CD4-positive, CD25-positive, alpha-beta regulatory T cell (primary cell): ENCODE measurements around the gene LIMK2. TPM values are rescaled to one million over a fixed set of nuclear protein-coding genes. Genes with fewer than 3 reads are reported as not detected.
"Not testable (repeated sequence)": the region's sequence is repeated elsewhere in the genome, so short reads cannot be mapped to it uniquely, and the experiment has no call there.

ENCODE experiments used
- ATAC-seq, 2 donors: fragments of 150-1000 bp; cut with Tn5 transposase; one replicate each; pipeline ENCODE4 v1.10.0; 2021; ENCODE audit warnings: low read depth in 2 of 2, moderate number of reproducible peaks in 2 of 2, moderate library complexity in 1 of 2
- DNase-seq, 3 donors: peaks; one replicate each; pipeline versions ENCODE4 v3.0.0 to v3.0.0-alpha.2; 2012 to 2022; ENCODE audit warnings: mixed read lengths in 1 of 3
- H3K27ac ChIP-seq: one replicate; pipeline ENCODE4 v1.7.0; 2013; ENCODE audit warnings: mild to moderate bottlenecking, low read length; ENCODE audit not compliant: insufficient read depth, poor library complexity, severe bottlenecking
- H3K27me3 ChIP-seq: one replicate; pipeline ENCODE4 v1.7.0; 2013; ENCODE audit warnings: low read length; ENCODE audit not compliant: control insufficient read depth, insufficient read depth
- H3K36me3 ChIP-seq: one replicate; pipeline ENCODE4 v1.7.0; 2013; ENCODE audit warnings: mild to moderate bottlenecking, low read length, moderate library complexity; ENCODE audit not compliant: control insufficient read depth, insufficient read depth
- H3K4me1 ChIP-seq: 2 replicates; pipeline ENCODE4 v1.7.0; 2013; ENCODE audit warnings: mild to moderate bottlenecking, low read length; ENCODE audit not compliant: insufficient read depth, control insufficient read depth, poor library complexity, severe bottlenecking
- H3K4me3 ChIP-seq: one replicate; pipeline ENCODE4 v1.7.0; 2013; ENCODE audit warnings: low read depth, mild to moderate bottlenecking, low read length, moderate library complexity
- H3K9me3 ChIP-seq, 2 experiments: 1 replicate in 1 of 2; 2 replicates in 1 of 2; pipeline ENCODE4 v1.7.0; 2013; ENCODE audit warnings: low read length in 2 of 2, mild to moderate bottlenecking in 1 of 2, moderate library complexity in 1 of 2; ENCODE audit not compliant: control insufficient read depth in 2 of 2
- H3K27ac Mint-ChIP-seq, 3 donors: one replicate each; pipeline ENCODE4 v1.8.0; 2020 to 2022; ENCODE audit warnings: mild to moderate bottlenecking in 3 of 3, mixed read lengths in 3 of 3, moderate library complexity in 2 of 3
- H3K27me3 Mint-ChIP-seq: one replicate; pipeline ENCODE4 v1.8.0; 2022; ENCODE audit warnings: mild to moderate bottlenecking, mixed read lengths
- H3K36me3 Mint-ChIP-seq: one replicate; pipeline ENCODE4 v1.8.0; 2020; ENCODE audit warnings: mixed read lengths
- H3K4me1 Mint-ChIP-seq, 4 donors: one replicate each; pipeline ENCODE4 v1.8.0; 2020 to 2022; ENCODE audit warnings: mixed read lengths in 4 of 4, mild to moderate bottlenecking in 1 of 4
- H3K4me3 Mint-ChIP-seq, 4 donors: one replicate each; pipeline ENCODE4 v1.8.0; 2020 to 2022; ENCODE audit warnings: mild to moderate bottlenecking in 4 of 4, mixed read lengths in 4 of 4, moderate library complexity in 3 of 4
- H3K9me3 Mint-ChIP-seq, 7 donors: one replicate each; pipeline ENCODE4 v1.8.0; 2020 to 2022; ENCODE audit warnings: mixed read lengths in 7 of 7, mild to moderate bottlenecking in 3 of 7, moderate library complexity in 2 of 7
- polyA plus RNA-seq, 4 donors: library from polyadenylated mRNA; unstranded; fragments of 300-500 nt; fragmentation: Illumina TruSeq; gene quantifications; one replicate each; pipeline ENCODE4 v1.2.3, GENCODE V29; 2021
- total RNA-seq: library from RNA; stranded (reverse); gene quantifications from one replicate; pipeline ENCODE4 v1.2.3, GENCODE V29; 2022

The LIMK2 gene
- total and polyA plus RNA-seq, 5 donors from 2014 or later: 22.4 to 42.4 (median 26.5) TPM

- peaks cover 60% of the 10 kb centered on the region for H3K4me1 ChIP-seq
- no peak overlapping the region for H3K4me3 ChIP-seq
- H3K36me3 ChIP-seq: peaks cover 8% of the 10 kb centered on the region
- H3K27me3 Mint-ChIP-seq: no peaks in the 10 kb centered on the region
- ATAC-seq (no peak), DNase-seq (no peak)
- peak overlapping the region; percentile 43 for H3K27ac ChIP-seq
- peaks cover 14% of the 10 kb centered on the region for H3K36me3 Mint-ChIP-seq
- H3K4me3 Mint-ChIP-seq: no peak overlapping the region
- peaks cover 20 to 79% (median 52%) of the 10 kb centered on the region in 4 donors for H3K4me1 Mint-ChIP-seq
- no peaks in the 10 kb centered on the region for H3K27me3 ChIP-seq
- no peaks in the 10 kb centered on the region for H3K9me3 Mint-ChIP-seq
- H3K27ac Mint-ChIP-seq: peak overlapping the region; percentile 87 to 99 (median 94)
- H3K9me3 ChIP-seq: no peaks in the 10 kb centered on the region
Measured at GRCh38 chr22:31227186-31227585, 15.1 kb downstream of the LIMK2 start.

GRCh38 chr22:31229402-31230079 is 17.4 kb downstream of the LIMK2 start:
- H3K27ac ChIP-seq: peak overlapping the region; percentile 74
- H3K27ac Mint-ChIP-seq: peak overlapping the region; percentile 94 to 99 (median 99)
- no peaks in the 10 kb centered on the region for H3K9me3 Mint-ChIP-seq
- H3K4me1 ChIP-seq: peaks cover 43% of the 10 kb centered on the region
- peak; percentile 55 to 60 for ATAC-seq
- H3K36me3 Mint-ChIP-seq: peaks cover 21% of the 10 kb centered on the region
- peak overlapping the region; percentile 56 for H3K4me3 ChIP-seq
- H3K4me3 Mint-ChIP-seq: peak overlapping the region; percentile 16 to 86 (median 75)
- no peaks in the 10 kb centered on the region for H3K27me3 Mint-ChIP-seq
- H3K27me3 ChIP-seq: no peaks in the 10 kb centered on the region
- H3K36me3 ChIP-seq: peaks cover 13% of the 10 kb centered on the region
- H3K9me3 ChIP-seq: no peaks in the 10 kb centered on the region
- peak in 1 of 3 donors; percentile 68 for DNase-seq
- H3K4me1 Mint-ChIP-seq: peaks cover 32 to 65% (median 47%) of the 10 kb centered on the region in 4 donors

- no peak for ATAC-seq
- no peaks in the 10 kb centered on the region for H3K27me3 Mint-ChIP-seq
- Histone ChIP-seq H3K36me3 (peaks cover 15% of the 10 kb centered on the region), H3K4me3 (peak overlapping the region; percentile 56), H3K9me3 (no peaks in the 10 kb centered on the region), H3K27ac (peak overlapping the region; percentile 74), H3K27me3 (no peaks in the 10 kb centered on the region), H3K4me1 (peaks cover 47% of the 10 kb centered on the region)
- H3K36me3 Mint-ChIP-seq: peaks cover 24% of the 10 kb centered on the region
- no peak for DNase-seq
- peaks cover 38 to 68% (median 46%) of the 10 kb centered on the region in 4 donors for H3K4me1 Mint-ChIP-seq
- peak overlapping the region; percentile 94 to 99 (median 99) for H3K27ac Mint-ChIP-seq
- peak overlapping the region; percentile 71 to 86 (median 78) for H3K4me3 Mint-ChIP-seq
- H3K9me3 Mint-ChIP-seq: no peaks in the 10 kb centered on the region
Measured at GRCh38 chr22:31230155-31230870, 18.2 kb downstream of the LIMK2 start.

- H3K27me3 ChIP-seq: no peaks in the 10 kb centered on the region
- Mint-ChIP-seq H3K27me3 (no peaks in the 10 kb centered on the region), H3K27ac (peak overlapping the region; percentile 86 to 99 (median 94)), H3K4me1 (peaks cover 33 to 68% (median 52%) of the 10 kb centered on the region in 4 donors), H3K36me3 (peaks cover 22% of the 10 kb centered on the region), H3K4me3 (peak overlapping the region; percentile 11 to 76 (median 68)), H3K9me3 (no peaks in the 10 kb centered on the region)
- peak overlapping the region; percentile 56 for H3K4me3 ChIP-seq
- peak overlapping the region; percentile 74 for H3K27ac ChIP-seq
- peak; percentile 46 to 77 (median 75) for DNase-seq
- ATAC-seq: peak; percentile 73 to 80
- H3K9me3 ChIP-seq: no peaks in the 10 kb centered on the region
- peaks cover 15% of the 10 kb centered on the region for H3K36me3 ChIP-seq
- peaks cover 47% of the 10 kb centered on the region for H3K4me1 ChIP-seq
Measured at GRCh38 chr22:31230871-31231621, 18.9 kb downstream of the LIMK2 start.

- Mint-ChIP-seq H3K27me3 (no peaks in the 10 kb centered on the region), H3K27ac (peak overlapping the region in 1 of 3 donors; percentile 72), H3K4me1 (peaks cover 33 to 67% (median 52%) of the 10 kb centered on the region in 4 donors), H3K9me3 (no peaks in the 10 kb centered on the region), H3K4me3 (peak overlapping the region in 1 of 4 donors; percentile 76), H3K36me3 (peaks cover 16% of the 10 kb centered on the region)
- no peak for ATAC-seq
- Histone ChIP-seq H3K27ac (no peak overlapping the region), H3K4me1 (peaks cover 45% of the 10 kb centered on the region), H3K36me3 (peaks cover 6% of the 10 kb centered on the region), H3K27me3 (no peaks in the 10 kb centered on the region), H3K4me3 (no peak overlapping the region), H3K9me3 (no peaks in the 10 kb centered on the region)
- no peak for DNase-seq
Measured at GRCh38 chr22:31233001-31233400, 20.9 kb downstream of the LIMK2 start.

GRCh38 chr22:31235081-31235480 is 23.0 kb downstream of the LIMK2 start:
- Mint-ChIP-seq H3K27me3 (no peaks in the 10 kb centered on the region), H3K27ac (peak overlapping the region; percentile 22 to 83 (median 61)), H3K4me3 (peak overlapping the region in 1 of 4 donors; percentile 52), H3K9me3 (no peaks in the 10 kb centered on the region), H3K4me1 (peaks cover 38 to 62% (median 55%) of the 10 kb centered on the region in 4 donors), H3K36me3 (peaks cover 19% of the 10 kb centered on the region)
- Histone ChIP-seq H3K27ac (no peak overlapping the region), H3K4me3 (no peak overlapping the region), H3K9me3 (no peaks in the 10 kb centered on the region), H3K4me1 (peaks cover 36% of the 10 kb centered on the region), H3K36me3 (peaks cover 6% of the 10 kb centered on the region), H3K27me3 (no peaks in the 10 kb centered on the region)
- DNase-seq (no peak), ATAC-seq (no peak)

- not testable (repeated sequence) for H3K27me3 ChIP-seq, DNase-seq, H3K27me3 Mint-ChIP-seq, H3K27ac ChIP-seq, H3K9me3 ChIP-seq, H3K36me3 ChIP-seq, H3K4me3 Mint-ChIP-seq, H3K4me3 ChIP-seq, H3K9me3 Mint-ChIP-seq, ATAC-seq
- H3K4me1 Mint-ChIP-seq: peaks cover 32 to 60% (median 52%) of the 10 kb centered on the region in 4 donors
- H3K4me1 ChIP-seq: peaks cover 32% of the 10 kb centered on the region
- peaks cover 19% of the 10 kb centered on the region for H3K36me3 Mint-ChIP-seq
- H3K27ac Mint-ChIP-seq: peak overlapping the region in 1 of 3 donors; percentile 22
Measured at GRCh38 chr22:31236044-31236443, 23.9 kb downstream of the LIMK2 start.
